A549 (cell line): Measurements from ENCODE around the gene TBC1D20.

Source experiments
- CHD2 ChIP-seq: fragments of 150-350 bp; IDR thresholded peaks from 2 replicates; pipeline ENCODE4 v1.6.1; 2014; ENCODE audit warnings: low read length; ENCODE audit not compliant: partially characterized antibody
- JUNB ChIP-seq: fragments of >200 bp; sonication (Bioruptor Twin); formaldehyde crosslinking; IDR thresholded peaks from 2 replicates; pipeline ENCODE4 v1.6.1; 2016
- KDM5A ChIP-seq: fragments of 200-600 bp; sonication (generic); IDR thresholded peaks from 2 replicates; pipeline ENCODE4 v1.6.1; 2016; ENCODE audit warnings: antibody characterized with exemption, mild to moderate bottlenecking
- MAZ ChIP-seq: fragments of 150-350 bp; IDR thresholded peaks from 2 replicates; pipeline ENCODE4 v1.6.1; 2014; ENCODE audit warnings: antibody characterized with exemption, low read depth, low read length, borderline replicate concordance
- ZFP36 ChIP-seq: fragments of 450-650 bp; IDR thresholded peaks from 2 replicates; pipeline ENCODE4 v1.6.1; 2014; ENCODE audit warnings: borderline replicate concordance; ENCODE audit not compliant: partially characterized antibody
- TF ChIP-seq, protein P1 (sequence below): fragments of 450-650 bp; IDR thresholded peaks from 2 replicates; pipeline ENCODE4 v1.6.1; 2014; ENCODE audit warnings: antibody characterized with exemption

DNA sequence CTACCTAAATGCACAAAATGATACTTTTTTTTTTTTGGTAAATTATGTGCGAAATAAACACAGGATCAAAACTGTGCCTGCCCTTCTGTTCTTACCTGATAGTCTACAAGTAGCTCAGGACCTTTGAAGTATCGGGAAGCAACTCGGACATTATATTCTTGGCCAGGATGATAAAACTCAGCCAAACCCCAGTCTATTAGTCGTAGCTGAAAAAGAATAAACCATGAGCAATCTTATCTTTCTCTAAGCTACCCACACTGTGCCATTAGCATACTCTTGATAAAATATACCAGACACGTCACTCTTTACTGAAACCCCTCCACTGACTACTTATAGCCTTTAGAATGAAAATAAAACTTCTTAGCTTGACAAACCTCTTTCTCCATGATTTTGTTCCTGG, 29.8 kb upstream of the TBC1D20 start:
- TF ChIP-seq, protein P1, sequence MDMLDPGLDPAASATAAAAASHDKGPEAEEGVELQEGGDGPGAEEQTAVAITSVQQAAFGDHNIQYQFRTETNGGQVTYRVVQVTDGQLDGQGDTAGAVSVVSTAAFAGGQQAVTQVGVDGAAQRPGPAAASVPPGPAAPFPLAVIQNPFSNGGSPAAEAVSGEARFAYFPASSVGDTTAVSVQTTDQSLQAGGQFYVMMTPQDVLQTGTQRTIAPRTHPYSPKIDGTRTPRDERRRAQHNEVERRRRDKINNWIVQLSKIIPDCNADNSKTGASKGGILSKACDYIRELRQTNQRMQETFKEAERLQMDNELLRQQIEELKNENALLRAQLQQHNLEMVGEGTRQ = no peak
- TF ChIP-seq JUNB (no peak), ZFP36 (no peak), CHD2 (no peak), MAZ (no peak), KDM5A (no peak)
